Stimulated activated naive CD8-positive, alpha-beta T cell treated with anti-CD3 and anti-CD28 coated beads, Interleukin-15, Interleukin-2, amounts not matched to agents 100 ng/mL and 50 ng/mL, for 24 hours (primary cell): ENCODE measurements around the gene EPB41L2.
"Not testable (repeated sequence)": the region's sequence is repeated elsewhere in the genome, so short reads cannot be mapped to it uniquely, and the experiment has no call there.

Experiments
- H3K27ac Mint-ChIP-seq: one replicate; pipeline ENCODE4 v1.8.0; 2021; ENCODE audit warnings: mild to moderate bottlenecking, mixed read lengths
- H3K27me3 Mint-ChIP-seq: one replicate; pipeline ENCODE4 v1.8.0; 2021; ENCODE audit warnings: mixed read lengths
- H3K36me3 Mint-ChIP-seq: one replicate; pipeline ENCODE4 v1.8.0; 2021; ENCODE audit warnings: low read depth, mixed read lengths
- H3K4me1 Mint-ChIP-seq: one replicate; pipeline ENCODE4 v1.8.0; 2021; ENCODE audit warnings: low read depth, mixed read lengths
- H3K4me3 Mint-ChIP-seq: one replicate; pipeline ENCODE4 v1.8.0; 2021; ENCODE audit warnings: mild to moderate bottlenecking, mixed read lengths
- H3K9me3 Mint-ChIP-seq: one replicate; pipeline ENCODE4 v1.8.0; 2021; ENCODE audit warnings: mixed read lengths

EPB41L2 gene

GRCh38 chr6:131035582-131035981, 27.5 kb downstream of the EPB41L2 start:
- Mint-ChIP-seq H3K4me1 (no peaks in the 10 kb centered on the region), H3K27ac (no peak overlapping the region), H3K27me3 (no peaks in the 10 kb centered on the region), H3K9me3 (no peaks in the 10 kb centered on the region), H3K4me3 (no peak overlapping the region), H3K36me3 (no peaks in the 10 kb centered on the region)

GRCh38 chr6:131033631-131034030, 29.4 kb downstream of the EPB41L2 start:
- H3K27ac Mint-ChIP-seq: no peak overlapping the region
- no peaks in the 10 kb centered on the region for H3K4me1 Mint-ChIP-seq
- no peaks in the 10 kb centered on the region for H3K36me3 Mint-ChIP-seq

GRCh38 chr6:131029626-131030297, 33.3 kb downstream of the EPB41L2 start:
- Mint-ChIP-seq H3K36me3 (no peaks in the 10 kb centered on the region), H3K9me3 (no peaks in the 10 kb centered on the region), H3K4me1 (no peaks in the 10 kb centered on the region), H3K4me3 (no peak overlapping the region), H3K27me3 (no peaks in the 10 kb centered on the region), H3K27ac (no peak overlapping the region)

More at GRCh38 chr6:131033631-131034030, 29.4 kb downstream of the EPB41L2 start:
- no peaks in the 10 kb centered on the region for H3K9me3 Mint-ChIP-seq
- no peak overlapping the region for H3K4me3 Mint-ChIP-seq
- H3K27me3 Mint-ChIP-seq: no peaks in the 10 kb centered on the region

GRCh38 chr6:131027326-131027725, 35.7 kb downstream of the EPB41L2 start:
- no peaks in the 10 kb centered on the region for H3K27me3 Mint-ChIP-seq
- H3K27ac Mint-ChIP-seq: no peak overlapping the region
- no peak overlapping the region for H3K4me3 Mint-ChIP-seq
- H3K4me1 Mint-ChIP-seq: no peaks in the 10 kb centered on the region
- H3K36me3 Mint-ChIP-seq: no peaks in the 10 kb centered on the region
- H3K9me3 Mint-ChIP-seq: no peaks in the 10 kb centered on the region

GRCh38 chr6:131026243-131026642, 36.8 kb downstream of the EPB41L2 start:
- Mint-ChIP-seq H3K4me3 (no peak overlapping the region), H3K9me3 (no peaks in the 10 kb centered on the region), H3K27ac (no peak overlapping the region), H3K36me3 (no peaks in the 10 kb centered on the region), H3K27me3 (no peaks in the 10 kb centered on the region), H3K4me1 (no peaks in the 10 kb centered on the region)

- H3K27ac Mint-ChIP-seq: no peak overlapping the region
- no peaks in the 10 kb centered on the region for H3K27me3 Mint-ChIP-seq
- no peaks in the 10 kb centered on the region for H3K4me1 Mint-ChIP-seq
- no peaks in the 10 kb centered on the region for H3K9me3 Mint-ChIP-seq
- H3K36me3 Mint-ChIP-seq: no peaks in the 10 kb centered on the region
- no peak overlapping the region for H3K4me3 Mint-ChIP-seq
These were observed 38.5 kb downstream of the EPB41L2 start for GRCh38 chr6:131024565-131024964.

GRCh38 chr6:131023834-131024504, 39.1 kb downstream of the EPB41L2 start:
- Mint-ChIP-seq H3K27me3 (no peaks in the 10 kb centered on the region), H3K36me3 (no peaks in the 10 kb centered on the region), H3K4me3 (no peak overlapping the region), H3K9me3 (no peaks in the 10 kb centered on the region), H3K27ac (no peak overlapping the region), H3K4me1 (no peaks in the 10 kb centered on the region)

GRCh38 chr6:131022691-131023090, 40.4 kb downstream of the EPB41L2 start:
- no peak overlapping the region for H3K27ac Mint-ChIP-seq
- no peaks in the 10 kb centered on the region for H3K36me3 Mint-ChIP-seq
- no peaks in the 10 kb centered on the region for H3K4me1 Mint-ChIP-seq
- no peaks in the 10 kb centered on the region for H3K27me3 Mint-ChIP-seq
- H3K9me3 Mint-ChIP-seq: no peaks in the 10 kb centered on the region
- no peak overlapping the region for H3K4me3 Mint-ChIP-seq

GRCh38 chr6:131017962-131018361, 45.1 kb downstream of the EPB41L2 start:
- Mint-ChIP-seq H3K4me3 (no peak overlapping the region), H3K9me3 (no peaks in the 10 kb centered on the region), H3K27me3 (no peaks in the 10 kb centered on the region), H3K27ac (no peak overlapping the region), H3K36me3 (no peaks in the 10 kb centered on the region), H3K4me1 (no peaks in the 10 kb centered on the region)

GRCh38 chr6:131015630-131016263, 47.3 kb downstream of the EPB41L2 start:
- H3K4me3 Mint-ChIP-seq: no peak overlapping the region
- no peaks in the 10 kb centered on the region for H3K9me3 Mint-ChIP-seq
- no peak overlapping the region for H3K27ac Mint-ChIP-seq
- H3K27me3 Mint-ChIP-seq: no peaks in the 10 kb centered on the region
- H3K4me1 Mint-ChIP-seq: no peaks in the 10 kb centered on the region
- H3K36me3 Mint-ChIP-seq: no peaks in the 10 kb centered on the region

GRCh38 chr6:131015025-131015591, 47.9 kb downstream of the EPB41L2 start:
- H3K9me3 Mint-ChIP-seq: no peaks in the 10 kb centered on the region
- H3K27ac Mint-ChIP-seq: no peak overlapping the region
- H3K4me3 Mint-ChIP-seq: no peak overlapping the region
- H3K36me3 Mint-ChIP-seq: peaks cover under 1% of the 10 kb centered on the region
- no peaks in the 10 kb centered on the region for H3K27me3 Mint-ChIP-seq
- no peaks in the 10 kb centered on the region for H3K4me1 Mint-ChIP-seq

- Mint-ChIP-seq H3K4me3 (no peak overlapping the region), H3K36me3 (peaks cover 6% of the 10 kb centered on the region), H3K4me1 (no peaks in the 10 kb centered on the region), H3K9me3 (peaks cover 5% of the 10 kb centered on the region), H3K27me3 (no peaks in the 10 kb centered on the region), H3K27ac (no peak overlapping the region)
These were observed 48.8 kb downstream of the EPB41L2 start for GRCh38 chr6:131014080-131014776.

- no peak overlapping the region for H3K4me3 Mint-ChIP-seq
- H3K27me3 Mint-ChIP-seq: no peaks in the 10 kb centered on the region
- no peaks in the 10 kb centered on the region for H3K4me1 Mint-ChIP-seq
- H3K27ac Mint-ChIP-seq: no peak overlapping the region
- peaks cover 5% of the 10 kb centered on the region for H3K9me3 Mint-ChIP-seq
- H3K36me3 Mint-ChIP-seq: peaks cover 6% of the 10 kb centered on the region
These were observed 49.5 kb downstream of the EPB41L2 start for GRCh38 chr6:131013495-131013894.

- peaks cover 23% of the 10 kb centered on the region for H3K36me3 Mint-ChIP-seq
- H3K4me3 Mint-ChIP-seq: no peak overlapping the region
- no peaks in the 10 kb centered on the region for H3K27me3 Mint-ChIP-seq
- H3K9me3 Mint-ChIP-seq: peaks cover 17% of the 10 kb centered on the region
- no peaks in the 10 kb centered on the region for H3K4me1 Mint-ChIP-seq
- H3K27ac Mint-ChIP-seq: no peak overlapping the region
These were observed 53.3 kb downstream of the EPB41L2 start for GRCh38 chr6:131009790-131010189.

- peaks cover 17% of the 10 kb centered on the region for H3K9me3 Mint-ChIP-seq
- not testable (repeated sequence) for H3K4me3 Mint-ChIP-seq, H3K27me3 Mint-ChIP-seq, H3K4me1 Mint-ChIP-seq, H3K27ac Mint-ChIP-seq
- peaks cover 23% of the 10 kb centered on the region for H3K36me3 Mint-ChIP-seq
These were observed 54.1 kb downstream of the EPB41L2 start for GRCh38 chr6:131008965-131009364.
